HCT116 (cell line): Measurements from ENCODE around the gene NELL1. TPM values are rescaled to one million over a fixed set of nuclear protein-coding genes. Genes with fewer than 3 reads are reported as not detected.

Source experiments
- ATAC-seq: fragments of 200-7000 bp; cut with Tn5 transposase; 2 replicates; pipeline ENCODE4 v1.9.1; 2020; ENCODE audit warnings: mild to moderate bottlenecking, moderate library complexity
- BruUV-seq: library from RNA; stranded (reverse); fragments of 400-500 nt; replicated peaks from 2 replicates; lab custom pipeline; 2021; lab: Mats Ljungman, UMichigan
- CTCF ChIA-PET: fragments of 300-600 bp; sonication (Branson Sonifier 250); formaldehyde crosslinking; loops from one replicate; lab custom pipeline; 2021; ENCODE audit warnings: antibody characterized with exemption; lab: Charles Lee
- POLR2A ChIA-PET: fragments of 300-600, 350-600 bp; sonication (Branson Sonifier 250); formaldehyde crosslinking; loops from one replicate; lab custom pipeline; 2021; ENCODE audit warnings: antibody characterized with exemption; lab: Charles Lee
- RAD21 ChIA-PET, 2 experiments: fragments of 300-600 bp; sonication (Branson Sonifier 250); formaldehyde crosslinking; loops; one replicate each; lab custom pipeline; 2023; ENCODE audit warnings: low total read pairs in 2 of 2; ENCODE audit not compliant: uncharacterized antibody in 2 of 2, unreplicated experiment in 2 of 2, low non-redundant PET in 1 of 2; lab: Charles Lee
- DNase-seq: peaks from one replicate; pipeline ENCODE4 v3.0.0-alpha.2; 2010; ENCODE audit warnings: low read depth, low spot score
- H2AFZ ChIP-seq: fragments of 200-600 bp; shearing (Covaris generic), sonication (generic); 2 replicates; pipeline ENCODE4 v1.6.1; 2017; ENCODE audit warnings: low read depth, mixed run types, mixed read lengths, antibody characterized with exemption, low read length; ENCODE audit not compliant: poor library complexity, severe bottlenecking
- H3K27ac ChIP-seq: 2 replicates; pipeline ENCODE4 v1.5.1; 2012; ENCODE audit warnings: low read depth, low read length
- H3K27me3 ChIP-seq: fragments of 200-600 bp; sonication (generic); 2 replicates; pipeline ENCODE4 v1.6.1; 2016; ENCODE audit warnings: mixed run types, low read length, mixed read lengths; ENCODE audit not compliant: insufficient read depth
- H3K36me3 ChIP-seq, 2 experiments: fragments of 200-500 bp in 1 of 2; fragments of 200-600 bp in 1 of 2; sonication (Bioruptor generic) in 1 of 2; sonication (generic) in 1 of 2; 2 replicates each; pipeline versions ENCODE4 v1.5.1 to v1.6.1; 2014 to 2016; ENCODE audit warnings: low read length in 2 of 2, inconsistent platforms in 1 of 2, mixed read lengths in 1 of 2, mixed run types in 1 of 2; ENCODE audit not compliant: insufficient read depth in 2 of 2, control insufficient read depth in 1 of 2
- H3K4me1 ChIP-seq, 2 experiments: fragments of 200-600 bp in 1 of 2; sonication (generic) in 1 of 2; 2 replicates each; pipeline versions ENCODE4 v1.5.1 to v1.6.1; 2012 to 2017; ENCODE audit warnings: low read length in 2 of 2, inconsistent platforms in 1 of 2, mild to moderate bottlenecking in 1 of 2, mixed read lengths in 1 of 2, mixed run types in 1 of 2, moderate library complexity in 1 of 2; ENCODE audit not compliant: insufficient read depth in 2 of 2, control insufficient read depth in 1 of 2
- H3K4me2 ChIP-seq: fragments of 200-600 bp; sonication (generic); 2 replicates; pipeline ENCODE4 v1.6.1; 2017; ENCODE audit warnings: mixed run types, low read length, mixed read lengths
- H3K4me3 ChIP-seq, 2 experiments: fragments of 200-600 bp in 1 of 2; sonication (generic) in 1 of 2; replicated peaks in 1 of 2; 2 replicates each; pipeline ENCODE4 v1.5.1; 2011 to 2016; ENCODE audit warnings: low read length in 2 of 2, control low read depth in 1 of 2, low read depth in 1 of 2, mild to moderate bottlenecking in 1 of 2, mixed read lengths in 1 of 2, mixed run types in 1 of 2
- H3K79me2 ChIP-seq: fragments of 200-600 bp; sonication (generic); 2 replicates; pipeline ENCODE4 v1.6.1; 2017; ENCODE audit warnings: mild to moderate bottlenecking, mixed run types, low read length, moderate library complexity, mixed read lengths; ENCODE audit not compliant: insufficient read depth
- H3K9ac ChIP-seq: fragments of 200-600 bp; sonication (generic); 2 replicates; pipeline ENCODE4 v1.6.1; 2016; ENCODE audit warnings: low read length, mixed read lengths
- H3K9me2 ChIP-seq: fragments of 200-600 bp; sonication (generic), shearing (Covaris generic); 2 replicates; pipeline ENCODE4 v1.6.1; 2017; ENCODE audit warnings: mixed run types, mild to moderate bottlenecking, moderate library complexity; ENCODE audit not compliant: insufficient read depth
- H3K9me3 ChIP-seq, 2 experiments: fragments of 200-500 bp in 1 of 2; fragments of 200-600 bp in 1 of 2; sonication (Bioruptor generic) in 1 of 2; sonication (generic) in 1 of 2; 2 replicates each; pipeline ENCODE4 v1.6.1; 2014 to 2017; ENCODE audit warnings: low read length in 2 of 2, mixed read lengths in 2 of 2, inconsistent platforms in 1 of 2, low read depth in 1 of 2, mild to moderate bottlenecking in 1 of 2, mixed run types in 1 of 2, moderate library complexity in 1 of 2; ENCODE audit not compliant: control insufficient read depth in 1 of 2, insufficient read depth in 1 of 2
- H4K20me1 ChIP-seq: fragments of 200-600 bp; sonication (generic), shearing (Covaris generic); 2 replicates; pipeline ENCODE4 v1.6.1; 2017; ENCODE audit warnings: mixed run types, mild to moderate bottlenecking, moderate library complexity; ENCODE audit not compliant: insufficient read depth
- CEBPB ChIP-seq: IDR thresholded peaks from 2 replicates; pipeline ENCODE4 v1.6.1; 2012; ENCODE audit warnings: low read depth
- CTCF ChIP-seq, 3 experiments: fragments of 200-600 bp in 1 of 3; sonication (generic) in 1 of 3; IDR thresholded peaks in 2 of 3; conservative IDR thresholded peaks in 1 of 3; 2 replicates each; pipeline ENCODE4 v1.5.1; 2012 to 2017; ENCODE audit warnings: low read depth in 2 of 3, low read length in 2 of 3, antibody characterized with exemption in 1 of 3, borderline replicate concordance in 1 of 3, control low read depth in 1 of 3, mild to moderate bottlenecking in 1 of 3, mixed read lengths in 1 of 3, mixed run types in 1 of 3, moderate library complexity in 1 of 3; ENCODE audit not compliant: insufficient read depth in 1 of 3
- EGR1 ChIP-seq: IDR thresholded peaks from 2 replicates; pipeline ENCODE4 v1.6.1; 2012; ENCODE audit warnings: low read depth
- ELF1 ChIP-seq: IDR thresholded peaks from 2 replicates; pipeline ENCODE4 v1.6.1; 2012; ENCODE audit warnings: low read depth, borderline replicate concordance
- EZH2 ChIP-seq: fragments of 200-600 bp; sonication (generic); IDR thresholded peaks from 2 replicates; pipeline ENCODE4 v1.6.1; 2017; ENCODE audit warnings: antibody characterized with exemption, mixed run types
- EZH2phosphoT487 ChIP-seq: fragments of 200-600 bp; IDR thresholded peaks from 2 replicates; pipeline ENCODE4 v1.6.1; 2018; ENCODE audit warnings: antibody characterized with exemption, borderline replicate concordance
- FOSL1 ChIP-seq: IDR thresholded peaks from 2 replicates; pipeline ENCODE4 v1.6.1; 2012; ENCODE audit warnings: low read depth
- JUND ChIP-seq: IDR thresholded peaks from 2 replicates; pipeline ENCODE4 v1.6.1; 2012
- POLR2A ChIP-seq: IDR thresholded peaks from 2 replicates; pipeline ENCODE4 v1.7.0; 2011; ENCODE audit warnings: borderline replicate concordance; ENCODE audit not compliant: insufficient read depth, insufficient read length; ENCODE audit errors: extremely low read depth
- RAD21 ChIP-seq: IDR thresholded peaks from 2 replicates; pipeline ENCODE4 v1.6.1; 2012; ENCODE audit warnings: low read depth, mild to moderate bottlenecking
- SIN3A ChIP-seq: IDR thresholded peaks from 2 replicates; pipeline ENCODE4 v1.6.1; 2012; ENCODE audit warnings: low read depth
- SP1 ChIP-seq: IDR thresholded peaks from 2 replicates; pipeline ENCODE4 v1.6.1; 2012; ENCODE audit warnings: low read depth
- YY1 ChIP-seq: IDR thresholded peaks from 2 replicates; pipeline ENCODE4 v1.6.1; 2011; ENCODE audit warnings: low read length, low read depth, moderate library complexity, mild to moderate bottlenecking; ENCODE audit not compliant: insufficient replicate concordance; ENCODE audit errors: extremely low read depth
- ZFX ChIP-seq: fragments of 450-650 bp; IDR thresholded peaks from 2 replicates; pipeline ENCODE4 v1.6.1; 2017
- ZNF274 ChIP-seq: fragments of 200-500 bp; sonication (Bioruptor generic); IDR thresholded peaks from 2 replicates; pipeline ENCODE4 v1.6.1; 2014; ENCODE audit warnings: mild to moderate bottlenecking, low read depth, low read length, inconsistent platforms
- intact Hi-C: fragments of 100-400 bp; cut with micrococcal nuclease; formaldehyde crosslinking; loops from 2 replicates; pipeline ENCODE4 v1.10.0; 2022
- total RNA-seq: library from RNA; stranded (reverse); gene quantifications from one replicate; pipeline ENCODE4 v1.2.1, GENCODE V29; 2021; ENCODE audit not compliant: unreplicated experiment
- TF ChIP-seq, protein P1 (sequence below): IDR thresholded peaks from 2 replicates; pipeline ENCODE4 v1.6.1; 2012
- TF ChIP-seq, protein P2 (sequence below): IDR thresholded peaks from 2 replicates; pipeline ENCODE4 v1.6.1; 2011; ENCODE audit warnings: mild to moderate bottlenecking, low read length, moderate library complexity; ENCODE audit not compliant: insufficient replicate concordance; ENCODE audit errors: extremely low read depth

The NELL1 gene
- total RNA-seq, 1 experiment from 2014 or later: not detected

- Histone ChIP-seq H3K36me3 (no peaks in the 10 kb centered on the region), H2AFZ (no peak overlapping the region), H3K4me3 (no peak overlapping the region), H4K20me1 (no peaks in the 10 kb centered on the region), H3K79me2 (no peaks in the 10 kb centered on the region), H3K9ac (no peak overlapping the region), H3K4me1 (no peaks in the 10 kb centered on the region), H3K9me2 (no peaks in the 10 kb centered on the region), H3K9me3 (peaks cover 0 to 10% of the 10 kb centered on the region in 2 experiments; a peak in 2 of 4 replicates), H3K27me3 (no peaks in the 10 kb centered on the region), H3K4me2 (no peak overlapping the region), H3K27ac (no peak overlapping the region)
- TF ChIP-seq, protein P1, sequence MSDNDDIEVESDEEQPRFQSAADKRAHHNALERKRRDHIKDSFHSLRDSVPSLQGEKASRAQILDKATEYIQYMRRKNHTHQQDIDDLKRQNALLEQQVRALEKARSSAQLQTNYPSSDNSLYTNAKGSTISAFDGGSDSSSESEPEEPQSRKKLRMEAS: no peak
- no peak for TF ChIP-seq EZH2
- TF ChIP-seq ELF1: no peak
- no peak for TF ChIP-seq SIN3A
- no peak for TF ChIP-seq YY1
- TF ChIP-seq ZFX: no peak; the same call in 1 of the 2 replicates
- TF ChIP-seq EGR1: no peak
- TF ChIP-seq FOSL1: no peak
- no peak for TF ChIP-seq ZNF274
- no peak for TF ChIP-seq CEBPB
- TF ChIP-seq JUND: no peak
- TF ChIP-seq POLR2A: no peak
- no TSS peak for BruUV-seq
- CTCF ChIA-PET: no interaction called here
- POLR2A ChIA-PET: no interaction called here
- DNase-seq (no peak), ATAC-seq (no peak)
- RAD21 ChIA-PET: no interaction called here
- intact Hi-C loops: no loop called here
Measured at GRCh38 chr11:20881328-20882079, 212.1 kb downstream of the NELL1 start.

DNA sequence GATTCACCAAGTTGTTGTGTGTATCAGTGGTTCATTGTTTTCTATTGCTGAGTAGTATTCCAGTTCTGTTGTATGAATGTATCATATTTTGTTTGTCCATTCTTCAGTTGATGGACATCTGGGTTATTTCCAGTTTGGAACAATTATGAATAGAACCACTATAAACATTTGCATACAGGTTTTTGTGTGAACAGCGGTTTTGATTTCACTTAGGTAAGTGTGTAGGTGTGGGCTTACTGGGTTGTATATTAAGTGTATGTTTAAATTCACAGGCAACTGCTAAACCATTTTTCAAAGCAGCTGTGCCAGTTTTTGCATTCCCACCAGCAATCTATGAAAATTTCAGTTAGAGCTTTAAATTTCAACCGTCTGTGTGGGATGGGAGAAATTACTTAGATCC, 217.8 kb downstream of the NELL1 start:
- Histone ChIP-seq H3K9me2 (no peaks in the 10 kb centered on the region), H3K9ac (no peak overlapping the region), H4K20me1 (no peaks in the 10 kb centered on the region), H3K79me2 (no peaks in the 10 kb centered on the region), H3K4me2 (no peak overlapping the region), H3K36me3 (no peaks in the 10 kb centered on the region), H2AFZ (no peak overlapping the region), H3K27ac (no peak overlapping the region), H3K9me3 (peaks cover 0 to 6% of the 10 kb centered on the region in 2 experiments; a peak in 2 of 4 replicates), H3K4me3 (no peak overlapping the region), H3K27me3 (no peaks in the 10 kb centered on the region), H3K4me1 (no peaks in the 10 kb centered on the region)
- ChIA-PET CTCF (no interaction called here), RAD21 (no interaction called here), POLR2A (no interaction called here)
- DNase-seq (no peak), ATAC-seq (no peak)
- intact Hi-C loops: no loop called here
- TF ChIP-seq YY1 (no peak), EGR1 (no peak), CTCF (IDR thresholded peaks at IDR 0.05 in 2 of 3, conservative IDR thresholded peaks at IDR 0.05 in 1 of 3; ENCODE audit: borderline replicate concordance in 1 of 3, insufficient read depth in 1 of 3, low read depth in 2 of 3, low read length in 2 of 3) (no peak), CEBPB (no peak), SIN3A (no peak), SP1 (no peak), RAD21 (no peak), EZH2phosphoT487 (no peak), ZFX (no peak), POLR2A (no peak)
- TF ChIP-seq, protein P2, sequence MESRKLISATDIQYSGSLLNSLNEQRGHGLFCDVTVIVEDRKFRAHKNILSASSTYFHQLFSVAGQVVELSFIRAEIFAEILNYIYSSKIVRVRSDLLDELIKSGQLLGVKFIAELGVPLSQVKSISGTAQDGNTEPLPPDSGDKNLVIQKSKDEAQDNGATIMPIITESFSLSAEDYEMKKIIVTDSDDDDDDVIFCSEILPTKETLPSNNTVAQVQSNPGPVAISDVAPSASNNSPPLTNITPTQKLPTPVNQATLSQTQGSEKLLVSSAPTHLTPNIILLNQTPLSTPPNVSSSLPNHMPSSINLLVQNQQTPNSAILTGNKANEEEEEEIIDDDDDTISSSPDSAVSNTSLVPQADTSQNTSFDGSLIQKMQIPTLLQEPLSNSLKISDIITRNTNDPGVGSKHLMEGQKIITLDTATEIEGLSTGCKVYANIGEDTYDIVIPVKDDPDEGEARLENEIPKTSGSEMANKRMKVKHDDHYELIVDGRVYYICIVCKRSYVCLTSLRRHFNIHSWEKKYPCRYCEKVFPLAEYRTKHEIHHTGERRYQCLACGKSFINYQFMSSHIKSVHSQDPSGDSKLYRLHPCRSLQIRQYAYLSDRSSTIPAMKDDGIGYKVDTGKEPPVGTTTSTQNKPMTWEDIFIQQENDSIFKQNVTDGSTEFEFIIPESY: no peak
- no TSS peak for BruUV-seq
